Measurements from ENCODE around the gene PDZD4.

DNA sequence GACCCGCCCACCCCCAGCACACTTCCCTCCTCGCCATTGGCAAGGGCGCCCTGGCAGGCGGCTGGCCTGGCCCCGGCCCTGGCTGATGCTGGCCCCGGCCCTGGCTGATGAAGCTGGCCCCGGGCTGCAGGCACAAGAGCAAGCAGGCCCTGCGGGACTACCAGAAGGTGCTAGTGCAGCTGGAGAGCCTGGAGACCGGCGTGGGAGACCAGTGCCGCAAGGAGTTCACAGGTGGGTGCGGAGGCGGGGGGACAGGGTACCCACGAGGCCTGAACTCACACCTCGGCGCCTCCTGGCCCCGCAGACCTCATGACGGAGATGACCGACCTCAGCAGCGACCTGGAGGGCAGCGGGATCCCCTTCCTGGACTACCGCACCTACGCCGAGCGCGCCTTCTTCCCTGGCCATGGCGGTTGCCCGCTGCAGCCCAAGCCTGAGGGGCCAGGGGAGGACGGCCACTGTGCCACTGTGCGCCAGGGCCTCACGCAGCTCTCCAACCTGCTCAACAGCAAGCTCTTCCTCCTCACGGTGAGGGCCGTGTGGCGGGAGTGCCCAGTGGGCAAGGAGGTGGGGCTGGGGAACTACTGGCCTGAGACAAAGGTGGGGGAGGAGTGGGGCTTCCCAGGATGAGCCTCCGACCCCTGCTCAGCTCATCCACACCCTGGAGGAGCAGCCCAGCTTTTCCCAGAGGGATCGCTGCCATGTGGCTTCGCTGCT lies 55.6 kb downstream of the PDZD4 start:
- TF ChIP-seq CTCF (IDR thresholded peaks at IDR 0.05): no peak
- no peak for TF ChIP-seq POLR2A (IDR thresholded peaks at IDR 0.05)

Measured in lower leg skin (tissue), 3 donors.